Activated naive CD8-positive, alpha-beta T cell treated with anti-CD3 and anti-CD28 coated beads, Interleukin-2, amount 50 U/mL, for 24 hours (primary cell): ENCODE results near the gene RBM45.
A peak's percentile ranks its signal among the peaks of the same experiment; 100 is the strongest.
"Not testable (repeated sequence)": the region's sequence is repeated elsewhere in the genome, so short reads cannot be mapped to it uniquely, and the experiment has no call there.

Experiments
- ATAC-seq: fragments of 150-1000 bp; cut with Tn5 transposase; one replicate; pipeline ENCODE4 v1.10.0; 2021
- DNase-seq: peaks from one replicate; pipeline ENCODE4 v3.0.0; 2021
- H3K27ac Mint-ChIP-seq: one replicate; pipeline ENCODE4 v1.8.0; 2021; ENCODE audit warnings: mild to moderate bottlenecking, mixed read lengths
- H3K27me3 Mint-ChIP-seq: one replicate; pipeline ENCODE4 v1.8.0; 2021; ENCODE audit warnings: mixed read lengths
- H3K36me3 Mint-ChIP-seq: one replicate; pipeline ENCODE4 v1.8.0; 2021; ENCODE audit warnings: low read depth, mixed read lengths
- H3K4me1 Mint-ChIP-seq: one replicate; pipeline ENCODE4 v1.8.0; 2021; ENCODE audit warnings: mixed read lengths
- H3K4me3 Mint-ChIP-seq: one replicate; pipeline ENCODE4 v1.8.0; 2021; ENCODE audit warnings: mild to moderate bottlenecking, moderate library complexity, mixed read lengths
- H3K9me3 Mint-ChIP-seq: one replicate; pipeline ENCODE4 v1.8.0; 2021; ENCODE audit warnings: mixed read lengths

RBM45 gene

GRCh38 chr2:178112202-178113152, at the start of gene RBM45:
Gene RBM45 (plus strand): TSS chr2:178112437. CDS start chr2:178112547, 110 bp downstream.
- Mint-ChIP-seq H3K27ac (peak within 1 kb of the TSS; percentile 80), H3K4me3 (peak within 1 kb of the TSS; percentile 92), H3K9me3 (no peaks in the 10 kb centered on the region), H3K36me3 (peaks cover 5% of the 10 kb centered on the region), H3K27me3 (no peaks in the 10 kb centered on the region), H3K4me1 (peaks cover 35% of the 10 kb centered on the region)
- peak; percentile 98 for ATAC-seq
- peak; percentile 88 for DNase-seq

- no peaks in the 10 kb centered on the region for H3K9me3 Mint-ChIP-seq
- peaks cover 26% of the 10 kb centered on the region for H3K27me3 Mint-ChIP-seq
- DNase-seq (no peak), ATAC-seq (no peak)
- no peaks in the 10 kb centered on the region for H3K4me1 Mint-ChIP-seq
- H3K27ac Mint-ChIP-seq = no peak overlapping the region
- H3K4me3 Mint-ChIP-seq = no peak overlapping the region
- no peaks in the 10 kb centered on the region for H3K36me3 Mint-ChIP-seq
Measured at GRCh38 chr2:178066324-178066723, 45.9 kb upstream of the RBM45 start.

GRCh38 chr2:178066890-178067669, 45.2 kb upstream of the RBM45 start:
- Mint-ChIP-seq H3K27me3 (peaks cover 31% of the 10 kb centered on the region), H3K36me3 (no peaks in the 10 kb centered on the region), H3K4me3 (no peak overlapping the region), H3K9me3 (no peaks in the 10 kb centered on the region), H3K27ac (no peak overlapping the region), H3K4me1 (no peaks in the 10 kb centered on the region)
- DNase-seq (no peak), ATAC-seq (no peak)

GRCh38 chr2:178068823-178069454, 43.3 kb upstream of the RBM45 start:
- peaks cover 10% of the 10 kb centered on the region for H3K4me1 Mint-ChIP-seq
- H3K36me3 Mint-ChIP-seq = no peaks in the 10 kb centered on the region
- DNase-seq (no peak), ATAC-seq (no peak)
- no peak overlapping the region for H3K4me3 Mint-ChIP-seq
- H3K27ac Mint-ChIP-seq = no peak overlapping the region
- H3K9me3 Mint-ChIP-seq = no peaks in the 10 kb centered on the region
- peaks cover 42% of the 10 kb centered on the region for H3K27me3 Mint-ChIP-seq

- Mint-ChIP-seq H3K36me3 (no peaks in the 10 kb centered on the region), H3K27ac (no peak overlapping the region), H3K4me1 (peaks cover 10% of the 10 kb centered on the region), H3K9me3 (no peaks in the 10 kb centered on the region), H3K4me3 (no peak overlapping the region), H3K27me3 (peaks cover 48% of the 10 kb centered on the region)
- no peak for DNase-seq
- no peak for ATAC-seq
Measured at GRCh38 chr2:178069551-178069950, 42.7 kb upstream of the RBM45 start.

GRCh38 chr2:178070824-178071223, 41.4 kb upstream of the RBM45 start:
- Mint-ChIP-seq H3K27me3 (peaks cover 53% of the 10 kb centered on the region), H3K27ac (no peak overlapping the region), H3K4me1 (peaks cover 10% of the 10 kb centered on the region), H3K4me3 (no peak overlapping the region), H3K36me3 (no peaks in the 10 kb centered on the region), H3K9me3 (no peaks in the 10 kb centered on the region)
- ATAC-seq (no peak), DNase-seq (no peak)

- DNase-seq = no peak
- no peak overlapping the region for H3K4me3 Mint-ChIP-seq
- H3K9me3 Mint-ChIP-seq = no peaks in the 10 kb centered on the region
- no peaks in the 10 kb centered on the region for H3K36me3 Mint-ChIP-seq
- H3K27me3 Mint-ChIP-seq = peaks cover 52% of the 10 kb centered on the region
- H3K27ac Mint-ChIP-seq = no peak overlapping the region
- ATAC-seq = no peak
- H3K4me1 Mint-ChIP-seq = peaks cover 10% of the 10 kb centered on the region
Measured at GRCh38 chr2:178072000-178072382, 40.2 kb upstream of the RBM45 start.

- Mint-ChIP-seq H3K4me1 (peaks cover 10% of the 10 kb centered on the region), H3K27me3 (peaks cover 51% of the 10 kb centered on the region), H3K27ac (no peak within 1 kb of the TSS), H3K9me3 (no peaks in the 10 kb centered on the region), H3K4me3 (peak within 1 kb of the TSS; percentile 52), H3K36me3 (no peaks in the 10 kb centered on the region)
- peak; percentile 38 for DNase-seq
- peak; percentile 91 for ATAC-seq
Measured at GRCh38 chr2:178072383-178073301, 39.6 kb upstream of the RBM45 start, which contains the start of gene PDE11A. Gene PDE11A (minus strand): TSS chr2:178072777. CDS start chr2:178072437, 340 bp downstream.

GRCh38 chr2:178074123-178075005, 37.9 kb upstream of the RBM45 start:
- ATAC-seq (no peak), DNase-seq (no peak)
- peaks cover 48% of the 10 kb centered on the region for H3K27me3 Mint-ChIP-seq
- H3K4me3 Mint-ChIP-seq = no peak overlapping the region
- H3K27ac Mint-ChIP-seq = no peak overlapping the region
- peaks cover 10% of the 10 kb centered on the region for H3K4me1 Mint-ChIP-seq
- no peaks in the 10 kb centered on the region for H3K36me3 Mint-ChIP-seq
- no peaks in the 10 kb centered on the region for H3K9me3 Mint-ChIP-seq

- Mint-ChIP-seq H3K27me3 (peaks cover 45% of the 10 kb centered on the region), H3K36me3 (no peaks in the 10 kb centered on the region), H3K4me3 (no peak overlapping the region), H3K4me1 (peaks cover 10% of the 10 kb centered on the region), H3K9me3 (no peaks in the 10 kb centered on the region), H3K27ac (no peak overlapping the region)
- ATAC-seq (no peak), DNase-seq (no peak)
Measured at GRCh38 chr2:178075006-178075326, 37.3 kb upstream of the RBM45 start.

- H3K4me3 Mint-ChIP-seq = no peak overlapping the region
- H3K4me1 Mint-ChIP-seq = peaks cover 10% of the 10 kb centered on the region
- no peak for ATAC-seq
- H3K27me3 Mint-ChIP-seq = peaks cover 37% of the 10 kb centered on the region
- H3K27ac Mint-ChIP-seq = no peak overlapping the region
- no peak for DNase-seq
- no peaks in the 10 kb centered on the region for H3K9me3 Mint-ChIP-seq
- H3K36me3 Mint-ChIP-seq = no peaks in the 10 kb centered on the region
Measured at GRCh38 chr2:178076130-178076529, 36.1 kb upstream of the RBM45 start.

- not testable (repeated sequence) for ATAC-seq, H3K27ac Mint-ChIP-seq, H3K4me1 Mint-ChIP-seq, H3K9me3 Mint-ChIP-seq, DNase-seq, H3K36me3 Mint-ChIP-seq, H3K4me3 Mint-ChIP-seq
- peaks cover 12% of the 10 kb centered on the region for H3K27me3 Mint-ChIP-seq
Measured at GRCh38 chr2:178079279-178079678, 33.0 kb upstream of the RBM45 start.

- no peak for DNase-seq
- Mint-ChIP-seq H3K36me3 (no peaks in the 10 kb centered on the region), H3K4me1 (no peaks in the 10 kb centered on the region), H3K27me3 (peaks cover 5% of the 10 kb centered on the region), H3K9me3 (no peaks in the 10 kb centered on the region), H3K4me3 (no peak overlapping the region), H3K27ac (no peak overlapping the region)
- ATAC-seq = no peak
Measured at GRCh38 chr2:178082408-178083045, 29.7 kb upstream of the RBM45 start.
